ENCODE results near the gene SLC14A1. TPM values are rescaled to one million over a fixed set of nuclear protein-coding genes. Genes with fewer than 3 reads are reported as not detected.

Gene SLC14A1
- total RNA-seq, 3 donors from 2014 or later (not counting 1 experiment from before 2014, with no cell fraction given): 21.2 to 51.6 (median 42.2) TPM

DNA sequence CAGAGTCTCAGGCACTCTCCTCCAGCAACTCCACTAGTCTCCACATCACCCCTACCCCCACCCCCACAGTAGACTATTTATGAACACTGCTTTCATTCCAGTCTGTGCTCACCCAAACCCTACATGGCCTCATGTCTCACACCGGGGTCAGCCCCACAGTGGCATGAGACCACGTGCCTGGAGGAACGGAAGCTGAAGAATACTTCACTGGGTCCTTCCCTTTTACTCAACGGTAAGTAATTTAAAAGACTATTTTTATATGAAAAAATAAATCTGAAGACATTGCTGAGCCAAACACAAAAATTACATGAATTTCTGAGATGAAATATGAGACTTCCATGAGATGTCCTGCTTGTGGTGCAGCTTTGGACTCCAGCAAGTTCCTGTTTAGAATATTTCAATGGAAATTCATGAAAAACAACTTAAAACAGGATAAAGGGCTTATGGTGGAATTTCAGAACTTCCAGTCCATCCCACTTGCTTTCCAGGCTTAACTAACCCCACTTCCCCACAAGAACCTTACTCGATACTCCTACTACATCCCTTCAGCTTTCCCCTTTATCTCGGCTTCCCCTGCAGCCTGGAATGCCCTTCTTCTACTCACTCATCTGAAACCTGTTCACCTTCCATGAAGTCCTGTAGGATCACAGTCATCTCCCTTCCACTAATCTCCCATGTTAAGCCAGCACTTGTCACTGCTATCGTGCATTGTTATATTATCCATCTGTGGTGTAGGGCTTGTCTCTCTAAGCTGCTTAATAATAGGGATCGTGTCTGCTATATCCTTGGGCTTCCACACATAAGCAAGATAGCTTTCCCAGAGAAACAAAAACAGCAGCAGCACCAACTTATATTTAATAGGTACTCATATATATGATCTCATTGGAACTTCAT, 47.9 kb downstream of the SLC14A1 start:
- Histone ChIP-seq H3K4me1 (ENCODE audit: control insufficient read depth, insufficient read depth, low read length) (peaks cover 43% of the 10 kb centered on the region), H3K27me3 (ENCODE audit: control insufficient read depth, insufficient read depth, low read length) (no peaks in the 10 kb centered on the region), H3K27ac (ENCODE audit: low read length) (no peak overlapping the region), H3K4me3 (ENCODE audit: low read length) (no peak overlapping the region), H3K9me3 (ENCODE audit: control insufficient read depth, insufficient read depth, low read length) (no peaks in the 10 kb centered on the region), H3K36me3 (ENCODE audit: control insufficient read depth, insufficient read depth, low read length) (no peaks in the 10 kb centered on the region)
- H3K4me3 Mint-ChIP-seq: peak overlapping the region; percentile 56
- no peaks in the 10 kb centered on the region for H3K36me3 Mint-ChIP-seq
- H3K4me1 Mint-ChIP-seq: peaks cover 44 to 65% of the 10 kb centered on the region in 2 donors
- WGBS (ENCODE audit: insufficient coverage): 88% methylated on average over 6 of the region's 8 CpGs
- TF ChIP-seq, protein P1, sequence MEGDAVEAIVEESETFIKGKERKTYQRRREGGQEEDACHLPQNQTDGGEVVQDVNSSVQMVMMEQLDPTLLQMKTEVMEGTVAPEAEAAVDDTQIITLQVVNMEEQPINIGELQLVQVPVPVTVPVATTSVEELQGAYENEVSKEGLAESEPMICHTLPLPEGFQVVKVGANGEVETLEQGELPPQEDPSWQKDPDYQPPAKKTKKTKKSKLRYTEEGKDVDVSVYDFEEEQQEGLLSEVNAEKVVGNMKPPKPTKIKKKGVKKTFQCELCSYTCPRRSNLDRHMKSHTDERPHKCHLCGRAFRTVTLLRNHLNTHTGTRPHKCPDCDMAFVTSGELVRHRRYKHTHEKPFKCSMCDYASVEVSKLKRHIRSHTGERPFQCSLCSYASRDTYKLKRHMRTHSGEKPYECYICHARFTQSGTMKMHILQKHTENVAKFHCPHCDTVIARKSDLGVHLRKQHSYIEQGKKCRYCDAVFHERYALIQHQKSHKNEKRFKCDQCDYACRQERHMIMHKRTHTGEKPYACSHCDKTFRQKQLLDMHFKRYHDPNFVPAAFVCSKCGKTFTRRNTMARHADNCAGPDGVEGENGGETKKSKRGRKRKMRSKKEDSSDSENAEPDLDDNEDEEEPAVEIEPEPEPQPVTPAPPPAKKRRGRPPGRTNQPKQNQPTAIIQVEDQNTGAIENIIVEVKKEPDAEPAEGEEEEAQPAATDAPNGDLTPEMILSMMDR (IDR thresholded peaks at IDR 0.05): no peak
- H3K9me3 Mint-ChIP-seq: peaks cover 0 to 8% of the 10 kb centered on the region in 2 donors
- peak overlapping the region; percentile 9 to 47 for H3K27ac Mint-ChIP-seq
- DNase-seq (no peak), ATAC-seq (peak; percentile 14 to 62 (median 40))
- peaks cover 16 to 18% of the 10 kb centered on the region in 2 donors for H3K27me3 Mint-ChIP-seq (ENCODE audit: low read depth in 2 of 2)
- intact Hi-C loops (cut with micrococcal nuclease): loop anchor here (5.0 kb wide), 1 partner anchor 105 kb away; no protein-coding TSS in a partner anchor

DNA sequence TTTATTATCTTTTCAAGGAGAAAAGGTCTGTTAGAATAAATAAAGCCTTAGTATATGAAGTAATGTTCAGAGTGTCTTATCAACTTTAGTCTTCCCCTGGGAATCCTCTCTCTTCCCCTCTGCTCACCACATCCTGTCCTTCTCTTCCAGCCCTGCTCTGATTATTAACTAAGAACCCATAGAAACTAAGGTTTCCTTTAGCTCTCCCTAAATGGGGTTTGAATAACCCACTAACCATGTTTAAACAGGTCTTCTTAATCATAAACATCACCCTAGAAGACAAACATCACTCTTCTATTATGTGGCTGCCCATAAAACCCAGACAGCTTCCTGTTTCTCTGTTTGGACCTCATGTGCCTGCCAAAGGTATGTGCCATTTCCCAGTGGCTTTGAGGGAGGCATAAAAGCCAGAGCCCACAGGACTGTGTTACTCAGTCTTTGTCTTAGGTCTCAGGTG, 50.1 kb downstream of the SLC14A1 start:
- DNase-seq (peak in 1 of 2 donors; percentile 35), ATAC-seq (peak; percentile 40 to 67 (median 53))
- Mint-ChIP-seq H3K4me3 (peak overlapping the region; percentile 76), H3K27me3 (ENCODE audit: low read depth in 2 of 2) (peaks cover 16 to 23% of the 10 kb centered on the region in 2 donors), H3K4me1 (peaks cover 44 to 65% of the 10 kb centered on the region in 2 donors), H3K27ac (peak overlapping the region; percentile 39 to 78), H3K36me3 (no peaks in the 10 kb centered on the region), H3K9me3 (peaks cover 0 to 8% of the 10 kb centered on the region in 2 donors)
- Histone ChIP-seq H3K36me3 (ENCODE audit: control insufficient read depth, insufficient read depth, low read length) (no peaks in the 10 kb centered on the region), H3K4me3 (ENCODE audit: low read length) (no peak overlapping the region), H3K27ac (ENCODE audit: low read length) (no peak overlapping the region), H3K27me3 (ENCODE audit: control insufficient read depth, insufficient read depth, low read length) (no peaks in the 10 kb centered on the region), H3K4me1 (ENCODE audit: control insufficient read depth, insufficient read depth, low read length) (peaks cover 43% of the 10 kb centered on the region), H3K9me3 (ENCODE audit: control insufficient read depth, insufficient read depth, low read length) (no peaks in the 10 kb centered on the region)
- intact Hi-C loops (cut with micrococcal nuclease): loop anchor here (5.0 kb wide), 1 partner anchor 103 kb away; no protein-coding TSS in a partner anchor
- TF ChIP-seq, protein P1 (IDR thresholded peaks at IDR 0.05): no peak

DNA sequence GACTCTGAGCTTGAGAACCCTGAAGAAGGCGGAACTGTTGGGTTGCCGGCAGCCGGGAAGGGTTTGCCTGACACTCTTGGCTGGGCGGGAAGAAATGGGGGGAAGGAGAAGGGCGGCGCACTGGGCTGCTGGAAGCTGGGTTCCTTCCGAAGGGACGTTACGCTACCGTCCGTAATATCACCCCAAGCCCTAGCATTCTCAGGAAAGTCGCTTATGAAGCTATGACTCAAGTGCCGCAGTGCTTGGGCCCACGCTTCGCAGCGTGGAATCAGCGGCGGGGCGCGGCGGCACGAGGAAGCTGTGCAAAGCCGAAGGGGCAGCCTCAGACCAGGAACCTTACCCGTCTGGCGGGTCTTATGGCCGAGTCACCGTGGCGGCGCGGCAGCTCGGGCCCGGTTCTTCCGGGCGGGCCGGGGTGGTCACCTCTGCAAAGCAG, 51.3 kb downstream of the SLC14A1 start:
- no peaks in the 10 kb centered on the region for H3K36me3 Mint-ChIP-seq
- ATAC-seq (peak; percentile 52 to 64 (median 60)), DNase-seq (peak; percentile 28 to 67)
- WGBS (ENCODE audit: insufficient coverage): 6% methylated on average over 35 of the region's 35 CpGs
- H3K9me3 ChIP-seq (ENCODE audit: control insufficient read depth, insufficient read depth, low read length): no peaks in the 10 kb centered on the region
- H3K4me1 Mint-ChIP-seq: peaks cover 37 to 56% of the 10 kb centered on the region in 2 donors
- peak overlapping the region; percentile 76 to 78 for H3K27ac Mint-ChIP-seq
- H3K27me3 Mint-ChIP-seq (ENCODE audit: low read depth in 2 of 2): peaks cover 9 to 11% of the 10 kb centered on the region in 2 donors
- intact Hi-C loops (cut with micrococcal nuclease): no loop called here
- H3K4me3 Mint-ChIP-seq: peak overlapping the region; percentile 76
- no peaks in the 10 kb centered on the region for H3K27me3 ChIP-seq (ENCODE audit: control insufficient read depth, insufficient read depth, low read length)
- H3K9me3 Mint-ChIP-seq: peaks cover 0 to 4% of the 10 kb centered on the region in 2 donors
- TF ChIP-seq, protein P1 (IDR thresholded peaks at IDR 0.05): no peak
- no peak overlapping the region for H3K27ac ChIP-seq (ENCODE audit: low read length)
- H3K4me1 ChIP-seq (ENCODE audit: control insufficient read depth, insufficient read depth, low read length): peaks cover 43% of the 10 kb centered on the region
- H3K36me3 ChIP-seq (ENCODE audit: control insufficient read depth, insufficient read depth, low read length): no peaks in the 10 kb centered on the region
- H3K4me3 ChIP-seq (ENCODE audit: low read length): peak overlapping the region; percentile 36

All from natural killer cell (primary cell).